ENCODE results near the gene DSCAML1. TPM values are rescaled to one million over a fixed set of nuclear protein-coding genes. Genes with fewer than 3 reads are reported as not detected.
"Not testable (repeated sequence)": the region's sequence is repeated elsewhere in the genome, so short reads cannot be mapped to it uniquely, and the experiment has no call there.

Gene DSCAML1
- total and polyA plus RNA-seq, 7 donors = 0.04 to 0.52 (median 0.06) TPM

- ATAC-seq = no peak
- H3K9me3 ChIP-seq = no peaks in the 10 kb centered on the region
Observed at GRCh38 chr11:117458275-117459122, 338.5 kb downstream of the DSCAML1 start.

GRCh38 chr11:117457835-117458234 is 339.2 kb downstream of the DSCAML1 start:
- Histone ChIP-seq H3K27ac (no peak overlapping the region), H3K4me3 (no peak overlapping the region), H3K4me1 (no peaks in the 10 kb centered on the region), H3K36me3 (ENCODE audit: insufficient read depth in 1 of 2, low read depth in 1 of 2) (no peaks in the 10 kb centered on the region), H3K9me3 (no peaks in the 10 kb centered on the region), H3K27me3 (ENCODE audit: insufficient read depth in 3 of 3, low read length in 2 of 3) (peaks cover 0 to 10% (median 2%) of the 10 kb centered on the region in 3 donors)
- ATAC-seq (no peak), DNase-seq (no peak)
- 77 to 83% (median 79%) methylated on average over 9 of the region's 9 CpGs for WGBS, 3 donors
- intact Hi-C loops (cut with DNase I) = no loop called here
- TF ChIP-seq CTCF (IDR thresholded peaks at IDR 0.05) = no peak

More at GRCh38 chr11:117458275-117459122, 338.5 kb downstream of the DSCAML1 start:
- WGBS, 3 donors = 85 to 92% (median 89%) methylated on average over 14 to 22 of the region's 22 CpGs
- no peak for TF ChIP-seq CTCF (IDR thresholded peaks at IDR 0.05)
- Histone ChIP-seq H3K27ac (no peak overlapping the region), H3K36me3 (ENCODE audit: insufficient read depth in 1 of 2, low read depth in 1 of 2) (no peaks in the 10 kb centered on the region), H3K4me3 (no peak overlapping the region), H3K4me1 (no peaks in the 10 kb centered on the region), H3K27me3 (ENCODE audit: insufficient read depth in 3 of 3, low read length in 2 of 3) (peaks cover 0 to 10% (median 2%) of the 10 kb centered on the region in 3 donors)
- intact Hi-C loops (cut with DNase I) = no loop called here
- no peak for DNase-seq

GRCh38 chr11:117457031-117457785 is 339.8 kb downstream of the DSCAML1 start:
- Histone ChIP-seq H3K27ac (no peak overlapping the region), H3K4me3 (no peak overlapping the region), H3K4me1 (no peaks in the 10 kb centered on the region), H3K9me3 (no peaks in the 10 kb centered on the region), H3K27me3 (ENCODE audit: insufficient read depth in 3 of 3, low read length in 2 of 3) (peaks cover 0 to 10% (median 2%) of the 10 kb centered on the region in 3 donors), H3K36me3 (ENCODE audit: insufficient read depth in 1 of 2, low read depth in 1 of 2) (no peaks in the 10 kb centered on the region)
- no peak for TF ChIP-seq CTCF (IDR thresholded peaks at IDR 0.05)
- intact Hi-C loops (cut with DNase I) = no loop called here
- ATAC-seq (no peak), DNase-seq (no peak)
- 62 to 68% (median 67%) methylated on average over 15 of the region's 15 CpGs for WGBS, 3 donors

GRCh38 chr11:117456721-117457029 is 340.3 kb downstream of the DSCAML1 start:
- H3K4me1 ChIP-seq; H3K9me3 ChIP-seq; ATAC-seq; H3K4me3 ChIP-seq; H3K36me3 ChIP-seq (ENCODE audit: insufficient read depth in 1 of 2, low read depth in 1 of 2); H3K27ac ChIP-seq; intact Hi-C loops (cut with DNase I); DNase-seq: not testable (repeated sequence)
- peaks cover 0 to 10% (median 2%) of the 10 kb centered on the region in 3 donors for H3K27me3 ChIP-seq (ENCODE audit: insufficient read depth in 3 of 3, low read length in 2 of 3)
- 91 to 96% (median 93%) methylated on average over 8 of the region's 8 CpGs for WGBS, 3 donors

GRCh38 chr11:117456027-117456720 is 340.8 kb downstream of the DSCAML1 start:
- H3K4me1 ChIP-seq = no peaks in the 10 kb centered on the region
- no peak for TF ChIP-seq CTCF (IDR thresholded peaks at IDR 0.05)
- ATAC-seq (no peak), DNase-seq (no peak)
- H3K4me3 ChIP-seq = no peak overlapping the region
- WGBS, 3 donors = 81 to 82% (median 82%) methylated on average over 7 of the region's 7 CpGs
- peaks cover 0 to 10% (median 2%) of the 10 kb centered on the region in 3 donors for H3K27me3 ChIP-seq (ENCODE audit: insufficient read depth in 3 of 3, low read length in 2 of 3)
- H3K9me3 ChIP-seq = no peaks in the 10 kb centered on the region
- no peak overlapping the region for H3K27ac ChIP-seq
- no peaks in the 10 kb centered on the region for H3K36me3 ChIP-seq (ENCODE audit: insufficient read depth in 1 of 2, low read depth in 1 of 2)
- intact Hi-C loops (cut with DNase I) = no loop called here

Measured in psoas muscle (tissue), 8 donors.